HG02870 (cell line): Measurements from ENCODE around the gene METAP1.
"Not testable (repeated sequence)": the region's sequence is repeated elsewhere in the genome, so short reads cannot be mapped to it uniquely, and the experiment has no call there.

ENCODE experiments used
- ATAC-seq: cut with Tn5 transposase; IDR thresholded peaks from one replicate; pipeline ENCODE4 v1.9.1; 2021; ENCODE audit warnings: mild to moderate bottlenecking, moderate library complexity; ENCODE audit not compliant: unreplicated experiment

METAP1 gene

DNA sequence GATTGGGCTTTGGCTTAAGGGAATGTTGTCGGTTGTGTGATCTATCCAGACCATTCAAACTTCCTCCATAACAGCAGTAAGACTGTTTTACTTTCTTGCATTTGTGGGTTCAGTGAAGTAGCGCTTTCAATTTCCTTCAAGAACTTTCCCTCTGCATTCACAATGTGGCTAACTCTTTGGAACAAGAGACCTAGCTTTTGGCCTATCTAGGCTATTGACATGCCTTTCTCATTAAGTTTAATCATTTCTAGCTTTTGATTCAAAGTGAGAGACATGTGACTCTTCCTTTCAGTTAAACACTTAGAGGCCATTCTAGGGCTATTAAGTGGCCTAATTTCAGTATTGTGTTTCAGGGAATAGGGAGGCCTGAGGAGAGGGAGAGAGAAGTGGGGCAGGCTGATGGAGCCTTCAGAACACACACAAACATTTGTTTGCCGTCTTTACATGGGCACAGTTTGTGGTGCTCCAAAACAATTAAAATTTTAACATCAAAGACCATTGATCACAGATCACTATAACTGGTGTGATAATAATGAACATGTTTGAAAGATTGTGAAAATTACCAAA, 59.0 kb downstream of the METAP1 start:
- peak; percentile 54 for ATAC-seq

DNA sequence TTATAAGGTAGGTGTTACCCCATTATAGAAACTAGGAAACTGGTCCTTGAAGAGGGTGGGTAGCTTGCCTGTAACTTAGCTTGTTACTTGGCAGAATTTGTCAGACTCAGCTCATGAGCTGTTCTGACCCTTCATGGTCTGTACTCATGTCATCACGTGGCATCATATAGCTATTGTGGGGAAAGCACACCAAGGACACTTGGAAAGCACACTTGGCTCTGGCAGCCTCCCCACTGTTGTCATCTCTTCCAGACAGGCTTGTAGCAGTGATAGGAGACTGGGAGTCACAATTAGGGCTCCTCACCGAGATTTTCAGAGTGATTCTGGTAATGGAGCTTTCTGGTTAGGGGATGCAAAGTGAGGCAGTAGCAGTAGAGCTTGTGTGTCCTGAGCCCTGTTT, 62.7 kb downstream of the METAP1 start:
- no peak for ATAC-seq

DNA sequence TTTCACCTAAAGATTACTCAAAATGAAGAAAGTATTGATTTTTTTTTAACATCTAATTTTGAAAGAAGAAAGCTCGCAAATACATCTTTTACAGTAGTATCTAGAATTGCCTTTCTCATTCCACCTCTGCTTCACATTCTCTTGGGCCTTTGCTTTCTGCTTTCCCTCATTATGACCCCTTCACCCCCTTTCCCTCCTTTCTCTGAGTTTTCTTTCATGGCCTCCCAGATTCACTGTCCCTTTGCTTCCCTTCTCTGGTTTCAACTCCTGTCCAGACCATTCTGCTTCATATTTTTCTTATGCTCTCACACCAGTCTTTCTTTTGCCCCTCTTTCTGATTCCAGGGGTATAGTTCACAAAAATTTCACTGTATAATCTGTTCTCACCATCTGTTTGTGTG, 64.0 kb downstream of the METAP1 start:
- ATAC-seq: no peak

DNA sequence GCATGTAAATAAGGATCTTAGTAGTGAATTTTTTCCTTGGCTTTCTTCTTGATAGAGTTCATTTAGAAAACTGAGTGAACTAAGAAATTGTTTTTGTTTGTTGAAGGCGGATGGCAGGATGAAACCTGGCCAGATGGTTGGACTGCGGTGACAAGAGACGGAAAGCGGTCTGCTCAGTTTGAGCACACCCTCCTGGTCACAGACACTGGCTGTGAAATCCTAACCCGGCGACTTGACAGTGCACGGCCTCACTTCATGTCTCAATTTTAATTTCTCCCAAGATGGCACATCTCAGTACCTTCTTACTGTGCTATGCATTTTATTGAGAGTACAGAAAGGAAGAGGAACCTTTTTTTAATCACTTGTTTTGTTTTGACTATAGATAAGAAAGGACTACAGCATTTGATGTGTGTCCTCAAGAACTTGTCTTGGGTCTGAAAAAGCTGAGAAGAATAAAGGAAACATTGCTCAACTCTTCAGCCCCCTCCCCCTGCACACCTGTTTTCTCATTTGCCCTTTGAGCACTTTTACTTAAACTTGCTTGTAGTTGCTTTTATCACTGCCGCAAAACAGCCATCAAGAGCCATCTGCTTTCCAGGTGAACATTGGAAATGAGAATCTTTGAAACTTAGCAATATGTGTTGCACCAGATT, 65.7 kb downstream of the METAP1 start:
- no peak for ATAC-seq

DNA sequence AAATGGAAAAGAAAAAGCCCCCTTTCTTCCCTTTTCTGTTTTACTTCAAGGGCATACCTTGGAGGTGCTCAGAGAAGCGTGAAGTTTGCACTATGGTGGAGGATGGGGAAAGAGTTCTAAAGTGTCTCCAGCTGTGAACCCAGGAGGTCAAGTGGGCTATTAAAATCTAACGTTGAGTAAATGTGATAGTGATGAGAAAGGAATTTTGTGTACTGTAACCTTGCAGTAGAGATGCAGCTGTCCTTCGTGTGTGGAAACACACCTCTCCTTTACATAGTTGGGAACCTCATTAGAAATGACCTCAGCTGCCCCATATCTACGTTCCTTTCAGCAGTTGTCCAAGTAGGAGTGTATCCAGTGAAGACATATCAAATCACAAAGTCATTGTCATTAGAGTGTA, 66.6 kb downstream of the METAP1 start:
- peak; percentile 41 for ATAC-seq

DNA sequence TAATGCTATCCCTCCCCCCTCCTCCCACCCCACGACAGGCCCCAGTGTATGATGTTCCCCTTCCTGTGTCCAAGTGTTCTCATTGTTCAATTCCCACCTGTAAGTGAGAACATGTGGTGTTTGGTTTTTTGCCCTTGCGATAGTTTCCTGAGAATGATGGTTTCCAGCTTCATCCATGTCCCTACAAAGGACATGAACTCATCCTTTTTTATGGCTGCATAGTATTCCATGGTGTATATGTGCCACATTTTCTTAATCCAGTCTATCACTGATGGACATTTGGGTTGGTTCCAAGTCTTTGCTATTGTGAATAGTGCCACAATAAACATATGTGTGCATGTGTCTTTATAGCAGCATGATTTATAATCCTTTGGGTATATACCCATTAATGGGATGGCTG, 70.0 kb downstream of the METAP1 start:
- not testable (repeated sequence) for ATAC-seq

DNA sequence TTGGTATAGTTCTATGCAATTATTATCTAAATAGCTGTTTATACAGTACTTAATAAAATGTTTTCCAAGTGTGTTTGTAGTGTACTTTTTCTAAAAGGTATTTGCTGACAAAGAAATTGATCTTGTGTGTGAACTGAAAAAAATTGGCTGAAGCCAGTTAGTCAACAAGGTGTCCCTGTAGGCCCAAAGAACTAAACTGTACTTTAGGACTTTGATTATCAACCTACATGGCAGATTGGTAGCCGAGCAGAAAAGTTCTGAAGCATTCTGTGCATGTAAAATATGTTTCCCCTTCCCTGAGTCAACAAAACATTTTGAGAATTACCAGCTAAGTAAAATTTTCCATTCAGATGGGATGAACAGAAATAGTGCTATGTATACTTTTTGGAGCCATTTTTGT, 72.1 kb downstream of the METAP1 start:
- ATAC-seq: no peak

DNA sequence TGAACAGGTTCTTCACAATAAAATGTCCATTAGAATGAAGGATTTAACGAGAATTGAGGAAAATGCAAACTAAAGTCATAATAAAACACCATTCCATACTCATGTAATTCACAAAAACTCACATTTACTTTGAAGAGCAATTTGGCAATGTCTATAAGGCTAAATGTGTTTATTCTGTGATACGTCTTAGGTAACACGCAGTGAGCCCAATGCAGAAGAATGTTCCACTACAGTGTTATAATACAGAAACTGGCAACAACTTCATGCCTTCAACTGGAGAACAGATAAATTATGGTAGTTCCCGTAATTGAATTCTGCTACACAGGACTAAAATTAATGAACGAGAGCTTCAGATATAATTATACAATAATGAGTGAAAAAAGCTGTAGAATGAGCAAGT, 75.6 kb downstream of the METAP1 start:
- no peak for ATAC-seq

DNA sequence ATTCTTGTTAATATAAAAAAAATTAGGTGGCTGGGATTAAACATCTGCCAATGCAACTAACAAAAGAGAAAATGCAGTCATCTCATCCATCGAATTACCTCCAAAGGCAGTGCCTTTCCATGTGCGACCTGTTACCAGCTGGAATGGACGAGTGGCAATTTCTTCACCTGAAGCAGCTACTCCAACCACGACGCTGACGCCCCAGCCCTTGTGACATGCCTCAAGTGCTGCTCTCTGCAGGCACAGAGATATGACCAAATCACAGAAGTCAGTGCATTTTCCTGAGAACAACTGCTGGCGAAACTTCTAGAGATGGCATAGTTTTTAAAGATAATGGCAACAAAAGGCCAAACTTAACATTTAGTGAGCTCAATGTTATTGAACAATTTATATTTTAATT, 79.3 kb downstream of the METAP1 start:
- ATAC-seq: no peak

DNA sequence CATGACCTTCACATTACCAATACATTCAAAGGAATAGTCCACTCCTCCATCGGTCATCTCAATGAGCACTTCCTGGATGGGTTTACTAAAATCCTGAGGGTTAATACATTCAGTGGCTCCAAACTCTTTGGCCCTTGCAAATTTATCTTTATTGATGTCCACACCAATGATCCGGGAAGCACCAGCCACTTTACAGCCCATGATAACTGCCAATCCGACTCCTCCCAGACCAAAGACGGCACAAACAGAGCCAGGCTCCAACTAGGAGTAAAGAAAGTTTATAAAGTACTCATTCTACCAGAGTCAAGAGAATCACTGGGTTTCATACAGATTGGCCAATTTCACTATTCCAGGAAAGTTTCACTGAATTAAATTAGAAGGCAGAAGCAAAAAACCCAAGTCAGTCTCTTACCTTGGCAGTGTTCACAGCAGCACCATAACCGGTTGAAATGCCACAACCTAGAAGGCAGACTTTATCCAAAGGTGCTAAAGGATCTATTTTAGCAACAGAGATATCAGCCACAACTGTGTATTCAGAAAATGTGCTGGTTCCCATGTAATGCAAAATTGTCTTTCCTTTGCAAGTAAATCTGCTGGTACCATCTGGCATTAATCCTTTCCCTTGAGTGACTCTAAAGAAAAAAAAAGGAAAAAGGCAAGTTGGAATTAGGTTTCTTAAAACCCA, 80.9 kb downstream of the METAP1 start:
- ATAC-seq: no peak

DNA sequence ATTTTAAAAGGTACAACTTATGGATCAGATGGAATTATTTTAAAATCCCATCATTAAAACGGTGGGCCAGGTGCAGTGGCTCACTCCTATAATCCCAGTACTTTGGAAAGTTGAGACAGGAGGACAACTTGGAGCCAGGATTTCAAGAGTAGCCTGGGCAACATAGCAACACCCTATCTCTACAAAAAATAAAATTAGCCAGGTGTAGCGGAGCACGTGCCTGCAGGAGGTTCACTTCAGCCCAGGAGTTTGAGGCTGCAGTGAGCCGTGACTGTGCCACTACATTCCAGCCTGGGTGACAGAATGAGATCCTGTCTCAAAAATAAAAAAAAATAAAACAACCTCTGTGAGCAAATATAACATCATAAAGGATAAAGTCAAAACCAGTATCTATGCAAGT, 81.7 kb downstream of the METAP1 start:
- no peak for ATAC-seq

DNA sequence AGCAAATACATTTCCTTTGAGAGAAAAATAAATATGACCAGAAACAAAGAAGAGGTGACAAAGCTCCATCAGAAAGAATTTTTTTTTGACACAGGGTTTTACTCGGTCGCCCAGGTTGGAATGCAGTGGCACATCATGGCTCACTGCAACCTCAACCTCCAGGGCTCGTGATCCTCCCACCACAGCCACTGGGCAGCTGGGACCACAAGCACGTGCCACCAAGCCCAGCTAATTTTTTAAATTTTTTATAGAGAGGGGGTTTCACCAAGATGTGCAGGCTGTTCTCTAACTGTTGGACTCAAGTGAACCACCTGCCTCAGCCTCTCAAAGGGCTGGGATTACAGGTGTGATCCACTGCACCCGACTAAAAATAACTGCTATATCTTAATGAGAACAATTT, 82.8 kb downstream of the METAP1 start:
- ATAC-seq: no peak

DNA sequence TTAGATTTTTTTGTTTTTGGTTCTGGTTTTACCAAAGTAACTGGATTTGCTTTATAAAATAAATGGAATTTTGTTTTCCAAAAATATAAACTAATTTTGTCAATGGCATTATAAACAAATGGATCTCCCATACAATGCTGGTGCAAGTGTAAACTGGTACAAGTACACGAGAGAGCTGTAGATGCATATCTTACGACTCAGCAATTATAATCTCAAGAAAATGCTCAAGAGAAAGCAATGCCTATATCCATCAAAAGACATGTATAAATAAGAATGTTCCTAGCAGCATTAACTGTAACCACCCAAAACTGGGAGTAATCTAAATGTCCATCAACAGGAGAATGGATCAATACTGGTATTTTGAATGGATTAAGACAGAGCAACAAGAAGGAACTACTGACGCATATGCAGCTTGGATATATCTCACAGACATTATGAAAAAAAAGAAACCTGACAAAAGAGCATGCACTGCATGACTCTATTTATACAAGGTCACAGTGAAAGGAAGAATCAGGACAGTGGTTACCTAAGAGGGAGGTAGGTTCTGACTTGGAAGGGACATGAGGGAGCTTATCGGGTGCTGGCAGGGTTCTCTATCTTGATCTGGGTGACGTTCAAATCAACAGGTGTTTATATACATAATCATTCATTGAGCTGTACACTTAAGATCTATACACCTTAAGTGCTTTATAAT, 83.6 kb downstream of the METAP1 start:
- ATAC-seq: no peak

DNA sequence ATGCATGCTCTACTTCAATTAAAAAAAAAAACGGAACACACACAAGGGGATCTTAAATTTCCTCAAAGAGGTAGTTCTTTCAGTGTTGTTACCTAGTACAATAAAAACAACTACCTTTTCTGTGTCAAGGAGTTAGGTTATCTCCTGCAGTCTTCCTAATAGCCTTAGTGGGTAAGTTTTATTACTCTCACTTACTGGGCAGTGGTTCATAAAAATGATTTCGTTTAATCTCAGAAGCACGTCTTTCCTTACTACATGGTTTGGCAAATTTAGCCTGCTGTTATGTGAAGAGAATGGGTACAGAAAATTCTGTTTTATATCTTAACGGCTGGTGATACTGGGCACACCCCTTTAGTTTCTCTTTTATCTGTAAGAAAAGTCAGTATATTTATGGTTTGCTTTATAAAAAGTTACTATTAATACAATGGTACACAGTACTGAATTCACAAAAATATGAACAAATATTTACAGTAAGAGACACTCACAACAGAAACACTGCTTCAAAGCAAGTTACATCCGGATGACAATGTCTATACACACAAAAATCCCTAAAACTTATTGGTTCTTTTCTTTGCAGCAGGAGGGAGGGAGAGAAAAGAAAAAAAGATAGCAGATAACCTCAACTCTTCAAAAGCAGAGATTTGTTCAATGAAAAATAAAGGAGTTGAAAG, 84.2 kb downstream of the METAP1 start:
- no peak for ATAC-seq

DNA sequence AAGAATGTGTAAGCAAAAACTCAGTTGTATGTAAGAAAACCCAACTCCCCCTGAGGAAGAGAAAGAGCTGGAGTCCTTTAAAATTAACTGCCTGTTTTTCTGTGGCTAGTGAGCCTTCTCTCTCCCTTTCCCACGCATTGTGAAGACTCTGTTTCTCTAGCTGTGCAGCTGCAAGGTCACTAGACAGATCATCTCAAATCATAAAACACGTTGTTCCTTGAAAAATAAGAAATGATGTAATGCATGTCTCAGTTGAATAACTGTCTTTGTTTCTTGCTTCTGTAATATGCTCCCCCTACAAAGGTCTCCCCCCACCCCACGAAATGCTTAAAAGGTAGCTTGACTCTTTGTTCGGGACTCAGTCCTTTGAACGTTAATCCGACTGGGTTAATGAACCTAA, 85.3 kb downstream of the METAP1 start:
- ATAC-seq: not testable (repeated sequence)

DNA sequence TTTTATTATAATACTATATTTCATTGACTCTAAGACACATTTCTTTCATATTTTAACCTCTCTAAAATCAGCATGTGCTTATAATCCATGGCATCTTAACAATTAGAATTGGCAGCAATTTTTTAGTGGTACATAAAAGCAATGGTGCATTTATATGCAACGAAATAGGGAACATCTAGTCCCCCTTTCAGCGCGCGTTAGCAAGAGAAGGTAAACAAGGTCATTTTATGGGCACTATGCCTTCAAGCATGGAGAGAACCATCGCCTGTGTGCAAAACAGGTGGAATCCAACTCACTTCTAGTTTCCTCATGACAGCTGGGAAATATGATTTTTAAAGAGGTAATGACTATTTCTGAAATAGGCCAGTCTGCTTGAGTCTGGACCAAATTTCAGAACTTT, 86.7 kb downstream of the METAP1 start:
- ATAC-seq: no peak

DNA sequence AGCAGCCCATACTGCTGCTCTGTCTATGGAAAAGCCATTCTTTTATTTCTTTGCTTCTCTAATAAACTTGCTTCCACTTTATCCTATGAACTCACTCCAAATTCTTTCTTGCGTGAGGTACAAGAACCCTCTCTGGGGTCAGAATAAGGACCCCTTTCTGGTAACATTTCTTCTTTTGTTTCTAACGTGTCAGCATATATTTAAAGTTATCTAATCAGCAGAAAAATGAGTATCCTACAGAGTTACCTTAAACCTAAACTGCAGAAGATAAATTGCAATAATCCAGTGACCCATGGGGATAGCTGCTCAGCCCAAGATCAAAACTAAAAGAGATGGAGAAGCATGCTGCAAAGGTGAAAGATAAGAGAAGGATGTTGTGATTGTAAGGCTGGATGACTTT, 89.1 kb downstream of the METAP1 start:
- ATAC-seq: no peak

DNA sequence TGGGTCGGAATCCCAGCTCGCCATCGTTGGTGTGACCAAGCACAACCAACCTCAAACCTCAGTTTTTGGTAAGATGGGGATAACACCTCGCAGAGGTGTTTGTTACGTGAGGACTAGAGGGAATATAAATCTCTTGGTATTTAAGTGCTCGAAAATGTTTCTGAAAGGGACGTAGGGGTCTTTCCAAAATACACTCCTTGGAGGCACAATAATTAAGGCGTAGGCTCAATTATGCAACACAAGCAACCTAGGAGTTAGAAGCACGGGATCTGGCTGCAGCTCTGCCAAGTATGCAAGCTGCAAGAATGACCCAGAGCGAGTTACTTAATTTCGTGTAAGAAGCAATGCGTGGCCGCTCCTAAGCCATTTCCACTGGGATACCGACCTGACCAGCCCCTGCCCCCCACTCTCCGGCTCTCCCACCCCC, 92.5 kb downstream of the METAP1 start:
- ATAC-seq: peak; percentile 22

DNA sequence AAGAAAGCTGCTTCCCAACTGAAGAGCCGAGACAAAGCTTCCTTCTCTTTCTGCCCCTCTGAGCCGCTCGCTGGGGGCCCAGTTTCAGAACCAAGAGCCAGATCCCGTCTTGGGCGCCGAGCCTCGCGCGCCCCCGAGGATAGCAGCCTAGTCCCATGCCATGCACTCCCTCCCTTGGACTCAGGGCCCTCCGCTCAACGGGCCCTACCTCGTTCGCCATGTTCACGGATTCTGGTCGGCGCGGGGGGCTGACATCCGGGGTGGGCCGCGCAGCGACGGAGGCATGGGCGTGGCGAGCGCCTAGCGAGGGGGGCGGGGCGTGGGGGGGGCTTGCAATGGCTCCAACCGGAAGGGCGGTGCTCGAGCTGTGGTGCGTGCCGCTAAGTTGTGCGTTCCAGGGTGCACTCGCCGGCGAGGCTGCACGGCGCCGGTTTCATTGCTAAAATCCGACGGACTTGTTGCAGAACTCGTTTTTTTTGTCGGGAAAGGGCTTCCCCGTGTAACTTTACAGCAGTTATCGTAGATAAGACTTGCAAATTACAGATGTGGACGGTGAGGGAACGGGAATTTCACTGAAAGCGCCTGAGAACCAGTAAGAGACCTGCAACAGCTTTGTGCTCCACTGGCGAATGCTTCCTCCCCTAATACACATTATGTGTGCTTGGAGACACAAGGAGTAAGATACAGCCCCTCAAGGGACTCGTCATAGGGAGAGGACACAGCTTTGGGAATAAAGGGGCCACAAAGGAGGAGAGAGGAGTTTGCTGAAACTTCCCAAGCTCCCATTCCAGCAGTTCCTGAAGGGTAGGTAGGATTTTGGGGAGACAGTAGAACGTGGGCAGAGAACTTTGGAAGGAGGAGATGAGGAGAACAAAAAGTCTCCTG, 93.2 kb downstream of the METAP1 start, which contains the start of gene ADH5:
TSS of gene ADH5 (minus strand) at position 308 of the 885 bp plus-strand sequence. CDS start at position 220, 88 bp downstream.
- peak; percentile 93 for ATAC-seq
